Mononuclear cell (primary cell): ENCODE data around the gene TM9SF3. TPM values are rescaled to one million over a fixed set of nuclear protein-coding genes. Genes with fewer than 3 reads are reported as not detected.

Source experiments
- H3K27me3 ChIP-seq: 2 replicates; pipeline ENCODE4 v1.6.0; 2011; ENCODE audit warnings: low read length, control low read depth; ENCODE audit not compliant: insufficient read depth
- H3K4me1 ChIP-seq: 2 replicates; pipeline ENCODE4 v1.5.1; 2011; ENCODE audit warnings: mild to moderate bottlenecking, low read length, control low read depth; ENCODE audit not compliant: insufficient read depth
- H3K4me3 ChIP-seq: 2 replicates; pipeline ENCODE4 v1.5.1; 2011; ENCODE audit warnings: mild to moderate bottlenecking, low read length, moderate library complexity
- H3K9me3 ChIP-seq: 2 replicates; pipeline ENCODE4 v1.5.1; 2011; ENCODE audit warnings: low read depth, mild to moderate bottlenecking, control low read depth, low read length
- total RNA-seq: library from RNA; depleted of rRNA; stranded (reverse); fragments of >200 nt; gene quantifications from one replicate; pipeline ENCODE4 v1.2.3, GENCODE V29; 2012

The TM9SF3 gene
- 122 TPM for total RNA-seq

- Histone ChIP-seq H3K4me1 (peaks cover 37% of the 10 kb centered on the region), H3K4me3 (peak within 1 kb of the TSS; percentile 90), H3K9me3 (no peaks in the 10 kb centered on the region), H3K27me3 (no peaks in the 10 kb centered on the region)
Observed at GRCh38 chr10:96586419-96587263, at the start of gene TM9SF3. Gene TM9SF3, minus strand, starts transcription at chr10:96587012. Its CDS starts 177 bp downstream, at chr10:96586835.

- no peaks in the 10 kb centered on the region for H3K9me3 ChIP-seq
- peaks cover 15% of the 10 kb centered on the region for H3K4me1 ChIP-seq
- H3K4me3 ChIP-seq: no peak overlapping the region
- no peaks in the 10 kb centered on the region for H3K27me3 ChIP-seq
Observed at GRCh38 chr10:96636551-96636950, 49.7 kb upstream of the TM9SF3 start.

GRCh38 chr10:96632974-96633710 lies 46.3 kb upstream of the TM9SF3 start:
- H3K4me3 ChIP-seq: no peak overlapping the region
- H3K9me3 ChIP-seq: no peaks in the 10 kb centered on the region
- no peaks in the 10 kb centered on the region for H3K27me3 ChIP-seq
- peaks cover 6% of the 10 kb centered on the region for H3K4me1 ChIP-seq

GRCh38 chr10:96627292-96627691 lies 40.5 kb upstream of the TM9SF3 start:
- H3K27me3 ChIP-seq: no peaks in the 10 kb centered on the region
- no peak overlapping the region for H3K4me3 ChIP-seq
- no peaks in the 10 kb centered on the region for H3K4me1 ChIP-seq
- H3K9me3 ChIP-seq: no peaks in the 10 kb centered on the region

GRCh38 chr10:96626795-96627194 lies 40.0 kb upstream of the TM9SF3 start:
- Histone ChIP-seq H3K27me3 (no peaks in the 10 kb centered on the region), H3K9me3 (no peaks in the 10 kb centered on the region), H3K4me3 (no peak overlapping the region), H3K4me1 (no peaks in the 10 kb centered on the region)

GRCh38 chr10:96625173-96625572 lies 38.4 kb upstream of the TM9SF3 start:
- H3K4me3 ChIP-seq: no peak overlapping the region
- no peaks in the 10 kb centered on the region for H3K4me1 ChIP-seq
- no peaks in the 10 kb centered on the region for H3K27me3 ChIP-seq
- H3K9me3 ChIP-seq: no peaks in the 10 kb centered on the region

- no peaks in the 10 kb centered on the region for H3K4me1 ChIP-seq
- H3K27me3 ChIP-seq: no peaks in the 10 kb centered on the region
- no peaks in the 10 kb centered on the region for H3K9me3 ChIP-seq
- no peak overlapping the region for H3K4me3 ChIP-seq
Observed at GRCh38 chr10:96622013-96622787, 35.4 kb upstream of the TM9SF3 start.

GRCh38 chr10:96619796-96620773 lies 33.3 kb upstream of the TM9SF3 start:
- Histone ChIP-seq H3K4me3 (no peak overlapping the region), H3K27me3 (no peaks in the 10 kb centered on the region), H3K4me1 (no peaks in the 10 kb centered on the region)

GRCh38 chr10:96619120-96619519 lies 32.3 kb upstream of the TM9SF3 start:
- Histone ChIP-seq H3K9me3 (no peaks in the 10 kb centered on the region), H3K4me1 (no peaks in the 10 kb centered on the region), H3K4me3 (no peak overlapping the region), H3K27me3 (no peaks in the 10 kb centered on the region)

More at GRCh38 chr10:96619796-96620773, 33.3 kb upstream of the TM9SF3 start:
- H3K9me3 ChIP-seq: no peaks in the 10 kb centered on the region

GRCh38 chr10:96618653-96619052 lies 31.8 kb upstream of the TM9SF3 start:
- H3K9me3 ChIP-seq: no peaks in the 10 kb centered on the region
- H3K4me1 ChIP-seq: no peaks in the 10 kb centered on the region
- no peak overlapping the region for H3K4me3 ChIP-seq
- H3K27me3 ChIP-seq: no peaks in the 10 kb centered on the region

GRCh38 chr10:96616961-96617360 lies 30.1 kb upstream of the TM9SF3 start:
- Histone ChIP-seq H3K4me3 (no peak overlapping the region), H3K9me3 (no peaks in the 10 kb centered on the region), H3K4me1 (no peaks in the 10 kb centered on the region), H3K27me3 (no peaks in the 10 kb centered on the region)

GRCh38 chr10:96614515-96614914 lies 27.7 kb upstream of the TM9SF3 start:
- H3K4me3 ChIP-seq: no peak overlapping the region
- no peaks in the 10 kb centered on the region for H3K9me3 ChIP-seq
- H3K4me1 ChIP-seq: peaks cover 7% of the 10 kb centered on the region
- no peaks in the 10 kb centered on the region for H3K27me3 ChIP-seq

GRCh38 chr10:96613576-96613975 lies 26.8 kb upstream of the TM9SF3 start:
- H3K4me3 ChIP-seq: no peak overlapping the region
- peaks cover 7% of the 10 kb centered on the region for H3K4me1 ChIP-seq
- no peaks in the 10 kb centered on the region for H3K9me3 ChIP-seq
- H3K27me3 ChIP-seq: no peaks in the 10 kb centered on the region
